OCI-LY7 (cell line): ENCODE data around the gene PHB1. TPM values are rescaled to one million over a fixed set of nuclear protein-coding genes. Genes with fewer than 3 reads are reported as not detected.
A peak's percentile ranks its signal among the peaks of the same experiment; 100 is the strongest.

ENCODE experiments used
- BruUV-seq: library from RNA; stranded (reverse); fragments of 400-500 nt; replicated peaks from 2 replicates; lab custom pipeline; 2021; lab: Mats Ljungman, UMichigan
- CTCF ChIA-PET: fragments of 300-600 bp; sonication (Branson Sonifier 250); formaldehyde crosslinking; loops from one replicate; lab custom pipeline; 2022; ENCODE audit warnings: antibody characterized with exemption; ENCODE audit not compliant: unreplicated experiment; lab: Charles Lee
- POLR2A ChIA-PET: fragments of 300-600 bp; sonication (Branson Sonifier 250); formaldehyde crosslinking; loops from one replicate; lab custom pipeline; 2022; ENCODE audit warnings: antibody characterized with exemption; lab: Charles Lee
- DNase-seq: peaks from one replicate; pipeline ENCODE4 v3.0.0-alpha.2; 2015; ENCODE audit warnings: low spot score
- H2AFZ ChIP-seq: fragments of 200-600 bp; sonication (generic), shearing (Covaris generic); 2 replicates; pipeline ENCODE4 v1.6.1; 2014; ENCODE audit warnings: mild to moderate bottlenecking, antibody characterized with exemption, low read length, moderate library complexity
- H3K27ac ChIP-seq: fragments of 200-600 bp; sonication (generic); 2 replicates; pipeline ENCODE4 v1.5.1; 2014; ENCODE audit warnings: mixed run types, low read depth, mild to moderate bottlenecking, moderate library complexity, low read length, inconsistent platforms; ENCODE audit not compliant: poor library complexity, severe bottlenecking
- H3K36me3 ChIP-seq: fragments of 200-600 bp; sonication (generic); 2 replicates; pipeline ENCODE4 v1.6.1; 2014; ENCODE audit warnings: mild to moderate bottlenecking, antibody characterized with exemption, low read length, moderate library complexity, mixed read lengths; ENCODE audit not compliant: insufficient read depth
- H3K4me1 ChIP-seq: fragments of 200-600 bp; sonication (generic); 2 replicates; pipeline ENCODE4 v1.5.1; 2014; ENCODE audit warnings: mild to moderate bottlenecking, low read length; ENCODE audit not compliant: insufficient read depth, poor library complexity, severe bottlenecking
- H3K4me2 ChIP-seq: fragments of 200-600 bp; sonication (generic); 2 replicates; pipeline ENCODE4 v1.6.1; 2014; ENCODE audit warnings: mild to moderate bottlenecking, low read length
- H3K4me3 ChIP-seq: fragments of 200-600 bp; sonication (generic); 2 replicates; pipeline ENCODE4 v1.5.1; 2014; ENCODE audit warnings: mild to moderate bottlenecking, low read depth, low read length; ENCODE audit not compliant: poor library complexity, severe bottlenecking
- H3K79me2 ChIP-seq: fragments of 200-600 bp; sonication (generic); 2 replicates; pipeline ENCODE4 v1.6.1; 2016; ENCODE audit warnings: low read depth, mild to moderate bottlenecking, low read length, moderate library complexity, mixed read lengths; ENCODE audit not compliant: insufficient read depth
- H3K9me2 ChIP-seq: fragments of 200-600 bp; sonication (generic); 2 replicates; pipeline ENCODE4 v1.6.1; 2016; ENCODE audit warnings: mild to moderate bottlenecking, low read length, mixed read lengths; ENCODE audit not compliant: insufficient read depth
- H3K9me3 ChIP-seq: fragments of 200-600 bp; sonication (generic); 2 replicates; pipeline ENCODE4 v1.6.1; 2014; ENCODE audit warnings: mild to moderate bottlenecking, mixed run types, low read length, mixed read lengths
- H4K20me1 ChIP-seq: fragments of 200-600 bp; sonication (generic); 2 replicates; pipeline ENCODE4 v1.6.1; 2014; ENCODE audit warnings: mild to moderate bottlenecking, antibody characterized with exemption, low read length, moderate library complexity, mixed read lengths; ENCODE audit not compliant: insufficient read depth
- CTCF ChIP-seq: fragments of 200-600 bp; sonication (generic); conservative IDR thresholded peaks from 2 replicates; pipeline ENCODE4 v1.5.1; 2014; ENCODE audit warnings: mild to moderate bottlenecking, antibody characterized with exemption, low read length, moderate library complexity, mixed read lengths
- EZH2phosphoT487 ChIP-seq: fragments of 200-600 bp; sonication (generic); IDR thresholded peaks from 2 replicates; pipeline ENCODE4 v1.6.1; 2018; ENCODE audit warnings: low read depth, borderline replicate concordance, mild to moderate bottlenecking, mixed run types, antibody characterized with exemption, low read length, moderate library complexity, mixed read lengths
- intact Hi-C: fragments of 100-400 bp; cut with micrococcal nuclease; formaldehyde crosslinking; loops from one replicate; pipeline ENCODE4 v1.10.0; 2022; ENCODE audit not compliant: unreplicated experiment
- total RNA-seq, 2 experiments: library from RNA; depleted of rRNA in 1 of 2; stranded (reverse); fragments of >200 nt in 1 of 2; shearing (Covaris generic) in 1 of 2; gene quantifications; 2 replicates each; pipeline ENCODE4 v1.2.3, GENCODE V29; 2014 to 2022

The PHB1 gene
- total RNA-seq, 2 experiments from 2014 or later, result 137 to 217 TPM

DNA sequence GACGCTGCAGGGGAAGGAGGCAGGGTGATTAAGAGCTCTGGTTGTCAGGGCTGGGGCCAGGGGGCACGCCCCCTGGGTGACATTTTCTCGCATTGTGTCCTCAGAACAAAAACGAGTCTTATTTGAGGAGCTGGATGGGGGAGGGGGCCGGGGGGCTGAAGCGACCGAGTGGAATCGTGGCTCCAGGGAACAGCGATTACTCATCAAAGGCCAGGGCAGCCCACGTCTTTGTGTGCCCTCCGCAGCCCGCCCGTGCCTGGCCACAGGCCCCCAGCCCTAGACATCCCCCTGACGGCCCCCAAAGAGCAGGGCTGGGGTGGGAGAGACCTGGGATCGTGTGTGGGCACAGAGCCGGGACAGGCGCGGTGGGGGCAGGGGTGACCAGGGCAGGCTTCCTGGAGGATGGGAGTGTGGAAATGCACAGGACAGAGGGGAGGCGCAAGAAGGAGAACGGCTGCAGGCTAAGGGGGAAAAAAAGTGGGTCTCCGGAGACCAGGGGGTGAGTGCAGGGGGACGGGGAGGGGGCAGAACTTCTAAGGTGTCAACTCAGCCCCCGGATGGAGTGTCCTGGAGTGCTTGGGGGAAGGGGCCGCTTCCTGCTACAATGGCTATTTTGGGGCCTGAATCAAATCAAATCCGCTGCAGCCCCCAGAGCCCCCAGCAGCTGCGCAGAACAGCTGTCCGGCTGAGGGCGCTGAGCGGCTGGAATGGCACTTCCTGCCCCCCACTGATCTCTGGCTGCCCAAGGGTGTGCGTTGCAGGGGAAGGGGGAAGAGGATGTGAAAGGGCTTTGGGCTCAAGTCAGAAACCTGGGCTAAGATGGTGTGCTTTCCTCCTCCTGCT is 24.0 kb upstream of the PHB1 start:
- Histone ChIP-seq H3K9me2 (no peaks in the 10 kb centered on the region), H3K4me2 (peak overlapping the region; percentile 52), H3K79me2 (no peaks in the 10 kb centered on the region), H3K4me3 (peak overlapping the region; percentile 26), H3K9me3 (no peaks in the 10 kb centered on the region), H4K20me1 (no peaks in the 10 kb centered on the region), H3K27ac (peak overlapping the region; percentile 39), H3K36me3 (no peaks in the 10 kb centered on the region), H3K4me1 (peaks cover 26% of the 10 kb centered on the region), H2AFZ (peak overlapping the region; percentile 64)
- TF ChIP-seq CTCF, result peak; percentile 62
- TF ChIP-seq EZH2phosphoT487, result no peak
- CTCF ChIA-PET, result interaction anchor here (0.6 kb wide), 1 partner anchor 395 kb away, joined by 6 read pairs; no protein-coding TSS in a partner anchor
- POLR2A ChIA-PET, result interaction anchor here (0.6 to 1.9 kb wide), 2 partner anchors 72 to 960 kb away, joined by 5 read pairs; no protein-coding TSS in a partner anchor
- intact Hi-C loops, result loop anchor here (5.0 kb wide), 2 partner anchors 59 to 259 kb away; partner anchors contain the start of gene NGFR
- DNase-seq, result peak; percentile 89
- no TSS peak for BruUV-seq

GRCh38 chr17:49437696-49438435 is 23.2 kb upstream of the PHB1 start:
- H3K79me2 ChIP-seq, result no peaks in the 10 kb centered on the region
- peaks cover 26% of the 10 kb centered on the region for H3K4me1 ChIP-seq
- TF ChIP-seq EZH2phosphoT487 (no peak), CTCF (no peak)
- no peaks in the 10 kb centered on the region for H3K9me3 ChIP-seq
- H2AFZ ChIP-seq, result no peak overlapping the region
- no peak overlapping the region for H3K27ac ChIP-seq
- intact Hi-C loops, result loop anchor here (5.0 kb wide), 2 partner anchors 59 to 259 kb away; partner anchors contain the start of gene NGFR
- POLR2A ChIA-PET, result interaction anchor here (1.9 kb wide), 1 partner anchor 73 kb away, joined by 5 read pairs; no protein-coding TSS in a partner anchor
- CTCF ChIA-PET, result interaction anchor here (0.6 kb wide), 1 partner anchor 394 kb away, joined by 6 read pairs; no protein-coding TSS in a partner anchor
- H3K4me2 ChIP-seq, result peak overlapping the region; percentile 52
- no peak for DNase-seq
- BruUV-seq, result no TSS peak
- H4K20me1 ChIP-seq, result no peaks in the 10 kb centered on the region
- H3K9me2 ChIP-seq, result no peaks in the 10 kb centered on the region
- H3K4me3 ChIP-seq, result no peak overlapping the region
- H3K36me3 ChIP-seq, result no peaks in the 10 kb centered on the region
